ENCODE measurements around the gene TEP1.

Gene TEP1

DNA sequence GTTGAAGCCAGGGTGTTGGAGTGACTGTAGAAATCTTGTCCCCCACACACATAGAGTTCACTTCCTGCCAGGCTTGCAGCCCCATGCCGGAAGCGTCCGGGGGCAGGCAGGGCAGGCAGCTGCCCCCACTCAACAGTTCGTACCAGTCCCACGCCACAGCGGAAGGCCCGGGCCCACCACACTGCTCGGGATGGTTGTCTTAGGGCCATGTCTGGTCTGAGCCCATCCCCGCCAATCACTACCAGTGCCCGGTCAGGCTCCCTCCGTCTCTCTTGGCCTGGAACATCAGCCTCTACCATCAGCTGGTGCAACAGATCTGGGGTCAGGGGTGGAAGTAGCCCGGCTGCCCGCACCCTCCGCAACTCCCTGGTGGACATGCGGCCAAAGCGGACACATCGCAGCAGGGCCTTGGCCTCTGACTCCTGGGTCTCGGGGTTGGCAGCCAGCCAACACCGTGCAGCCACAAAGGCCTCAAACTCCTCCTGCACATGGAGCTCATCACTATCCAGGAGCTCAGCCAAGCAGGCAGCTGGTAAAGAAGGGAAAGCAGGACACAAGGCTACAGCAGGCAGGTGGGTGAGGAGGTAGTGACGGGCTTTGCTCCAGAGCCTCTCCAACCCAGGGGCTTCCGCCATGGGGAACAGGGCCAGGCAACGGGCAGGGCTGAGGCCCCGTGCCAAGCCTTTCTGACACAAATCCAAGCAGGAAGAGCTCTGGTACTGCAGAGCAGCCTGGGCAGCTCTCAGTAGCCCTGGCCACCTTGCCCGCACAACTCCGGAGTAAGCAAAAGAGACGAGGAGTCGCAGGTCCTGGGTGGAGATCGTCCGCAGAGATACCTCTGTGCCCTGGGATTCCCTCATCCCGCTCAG is 16.7 kb upstream of the TEP1 start:
- peak; percentile 32 for DNase-seq

DNA sequence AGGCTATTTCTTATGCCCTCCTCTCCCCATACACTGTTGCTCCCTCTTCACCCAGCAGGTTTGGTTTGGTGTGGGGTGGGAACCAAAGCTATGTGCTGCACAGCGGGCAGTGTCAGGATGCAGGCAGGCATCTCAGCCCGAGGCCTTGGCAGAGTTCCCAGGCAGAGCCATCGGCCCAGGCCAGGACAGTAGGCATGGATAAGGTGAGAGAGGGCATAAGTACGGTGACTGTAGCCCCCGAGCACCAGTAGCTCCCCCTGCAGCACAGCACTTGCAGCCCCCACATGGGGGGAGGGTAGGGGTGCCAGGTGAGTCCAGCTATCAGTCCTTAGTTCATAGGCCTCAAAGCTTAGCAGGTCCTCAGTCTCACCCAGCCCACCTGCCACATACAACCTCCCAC is 15.5 kb upstream of the TEP1 start:
- peak; percentile 55 for DNase-seq

DNA sequence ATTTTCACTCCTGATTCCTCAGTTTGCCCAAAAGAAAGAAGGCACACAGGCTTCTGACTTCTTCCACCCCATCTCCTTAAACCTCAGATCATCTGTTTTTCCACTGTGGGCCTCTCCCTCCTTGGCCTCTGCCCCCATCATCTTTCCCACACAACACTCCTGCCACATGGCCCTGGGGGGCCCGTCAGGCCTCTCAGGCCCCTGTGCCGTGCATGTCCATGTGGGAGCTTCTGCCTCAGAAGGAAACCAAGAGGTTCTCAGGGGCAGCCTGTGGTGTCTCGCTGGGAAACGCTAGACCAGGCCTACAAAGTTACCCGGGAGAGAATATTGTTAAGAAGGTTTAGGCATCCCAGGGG is 14.7 kb upstream of the TEP1 start:
- peak; percentile 66 for DNase-seq

DNA sequence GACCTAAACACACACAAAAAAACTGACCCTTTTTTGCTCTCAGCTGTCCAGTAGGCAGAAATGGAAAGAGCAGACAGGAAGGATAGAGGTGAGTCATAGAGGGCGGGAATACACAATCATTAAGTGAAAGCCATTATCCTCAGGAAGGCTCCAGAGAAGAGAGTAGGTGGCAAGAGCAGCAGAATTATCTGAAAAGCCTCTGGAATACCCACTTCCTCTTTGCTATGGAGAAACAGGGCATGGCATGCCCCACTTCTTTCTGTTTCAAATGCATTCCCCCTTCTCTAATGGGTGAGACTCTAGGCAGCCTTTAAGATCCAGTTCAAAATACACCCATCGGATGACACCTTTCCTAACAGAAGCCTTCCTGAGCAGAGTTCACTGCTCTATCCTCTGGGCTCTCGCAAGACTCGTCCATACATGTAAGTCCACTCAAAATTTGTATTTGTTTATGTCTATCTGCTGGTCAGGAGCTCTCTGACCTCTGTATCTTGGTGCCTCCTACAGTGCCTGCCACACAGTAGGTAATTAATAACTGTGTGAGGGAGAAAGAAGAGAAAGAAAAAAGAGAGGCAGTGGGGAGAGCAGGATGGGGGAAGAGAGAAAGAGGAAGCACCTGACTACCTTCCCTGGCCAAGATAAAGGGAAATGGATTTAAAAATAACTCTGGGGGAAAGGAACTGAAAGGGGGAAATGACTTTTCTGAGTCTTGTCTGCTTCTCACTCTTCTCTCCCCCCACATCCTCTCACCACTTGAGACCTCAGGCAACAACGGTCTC is 14.1 kb upstream of the TEP1 start:
- peak; percentile 79 for DNase-seq

- no peak for DNase-seq
These were observed 11.6 kb upstream of the TEP1 start for GRCh38 chr14:20424851-20425250.

- no peak for DNase-seq
These were observed 9.6 kb upstream of the TEP1 start for GRCh38 chr14:20422886-20423285.

GRCh38 chr14:20421267-20421666 is 8.0 kb upstream of the TEP1 start:
- no peak for DNase-seq

DNA sequence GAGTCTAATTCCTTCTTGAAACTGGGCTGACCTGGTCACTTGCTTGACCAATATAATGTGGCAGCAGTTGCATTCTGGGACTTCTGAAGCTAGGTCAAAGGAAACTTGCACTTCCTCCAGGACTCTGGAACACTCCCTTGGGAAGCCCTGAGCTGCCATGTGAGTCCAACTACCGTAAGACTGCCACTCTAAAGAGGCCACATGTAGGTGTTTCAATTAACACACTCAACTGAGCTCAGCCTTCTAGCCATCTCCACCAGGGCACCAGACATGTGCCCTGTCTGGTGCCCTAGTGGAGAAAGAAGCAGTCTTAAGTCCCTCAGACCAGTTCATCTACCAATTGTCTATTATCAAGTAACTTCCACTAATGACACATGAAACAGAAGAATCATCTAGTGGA is 6.1 kb upstream of the TEP1 start:
- no peak for DNase-seq

DNA sequence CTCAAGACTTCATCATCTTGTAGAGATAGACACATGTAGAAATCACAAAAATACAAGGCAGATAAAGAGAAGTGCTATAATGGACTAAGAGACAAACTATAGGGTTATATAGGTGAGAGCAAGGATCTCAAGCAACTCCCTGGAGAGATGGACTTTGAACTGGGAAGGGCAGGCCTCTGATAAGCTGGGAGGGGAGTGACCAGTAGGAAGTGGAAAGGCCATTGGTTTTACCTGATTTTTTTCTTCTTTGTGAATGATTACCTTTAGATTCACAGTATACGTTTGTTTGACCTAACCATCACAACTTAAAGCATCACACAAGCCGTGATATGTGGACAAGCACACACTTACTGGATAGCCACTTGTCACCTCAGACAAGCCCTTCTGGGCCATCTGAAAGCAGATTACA is 5.2 kb upstream of the TEP1 start:
- no peak for DNase-seq

DNA sequence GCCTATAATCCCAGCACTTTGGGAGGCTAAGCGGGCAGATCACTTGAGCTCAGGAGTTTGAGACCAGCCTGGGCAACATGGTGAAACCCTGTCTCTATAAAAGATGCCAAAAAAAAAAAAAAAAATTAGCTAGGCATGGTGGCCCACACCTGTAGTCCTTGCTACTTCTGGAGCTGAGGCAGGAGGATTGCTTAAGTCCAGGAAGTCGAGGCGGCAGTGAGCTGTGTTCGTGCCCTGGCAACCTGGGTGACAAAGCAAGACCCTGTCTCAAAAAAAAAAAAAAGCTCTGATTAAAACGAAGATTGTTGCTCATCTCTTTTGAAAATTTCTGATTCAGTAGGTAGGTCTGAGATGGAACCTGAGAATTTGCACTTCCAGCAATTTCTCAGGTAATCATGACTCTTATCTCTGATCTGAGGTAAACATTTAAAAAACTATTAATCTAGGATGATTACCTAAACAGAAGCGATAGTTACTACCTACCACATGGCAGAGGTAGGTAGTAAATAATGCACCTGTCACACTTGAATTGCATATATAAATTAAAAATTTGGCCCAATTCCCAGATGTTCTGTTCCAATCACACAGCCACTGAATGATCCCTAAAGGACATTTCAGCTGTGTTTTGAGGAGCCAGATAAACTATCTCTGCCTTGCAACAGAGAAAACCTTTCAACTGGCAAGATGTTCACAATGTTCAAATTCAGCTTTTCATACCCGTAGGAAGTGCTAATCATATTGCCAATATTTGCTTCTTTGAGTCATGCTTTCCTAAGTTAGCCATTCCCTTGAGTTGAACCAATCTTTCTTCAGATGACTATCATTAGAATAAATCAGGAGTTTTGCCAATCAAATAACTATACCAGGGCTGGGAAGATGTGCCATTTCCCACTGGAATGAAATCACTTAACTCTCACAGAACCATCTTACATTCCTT is 4.2 kb upstream of the TEP1 start:
- no peak for DNase-seq

- no peak for DNase-seq
These were observed 2.9 kb upstream of the TEP1 start for GRCh38 chr14:20416223-20416622.

DNA sequence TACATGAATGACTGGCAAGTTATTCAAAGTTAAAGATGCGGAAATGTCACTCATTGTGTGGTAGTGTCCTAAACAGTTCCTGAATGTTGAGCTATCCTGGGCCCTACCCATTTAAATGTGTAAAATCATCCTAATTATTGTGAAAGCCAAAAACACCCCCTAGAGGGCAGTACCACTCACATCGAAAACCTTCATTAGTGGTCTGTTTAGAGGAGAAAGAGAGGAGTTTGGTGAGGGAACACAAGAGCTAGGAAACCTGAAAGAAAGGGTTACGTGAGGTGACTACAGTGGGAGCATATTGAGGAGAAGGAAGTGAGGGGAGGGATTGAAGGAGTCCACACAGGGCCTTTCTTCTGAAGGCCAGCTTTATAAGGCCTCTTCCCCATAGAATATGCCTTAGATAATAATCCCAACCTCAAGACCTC is 2.5 kb upstream of the TEP1 start:
- peak; percentile 61 for DNase-seq

GRCh38 chr14:20413744-20414082 is 412 bp upstream of the TEP1 start:
- no peak for DNase-seq

GRCh38 chr14:20412411-20412810 is 890 bp downstream of the TEP1 start:
- DNase-seq = no peak

DNA sequence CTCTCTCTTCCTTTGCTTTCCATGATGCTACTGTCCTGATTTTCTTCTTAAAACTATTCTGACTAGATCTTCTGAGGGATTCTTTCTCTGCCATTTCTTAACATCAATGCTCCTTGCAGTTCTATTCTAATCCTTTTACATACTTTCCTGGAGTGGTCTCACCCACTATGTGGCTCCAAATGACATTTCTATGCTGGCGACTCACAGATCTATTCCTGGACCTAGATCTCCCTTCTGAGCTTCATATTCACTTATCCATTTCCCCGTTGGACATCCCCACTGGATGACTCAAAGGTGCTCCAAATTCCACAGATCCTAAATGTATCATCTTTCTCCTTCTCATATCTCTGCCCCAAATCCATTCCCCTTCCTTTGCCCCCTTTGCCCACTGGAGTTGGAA is 4.1 kb downstream of the TEP1 start:
- no peak for DNase-seq

DNA sequence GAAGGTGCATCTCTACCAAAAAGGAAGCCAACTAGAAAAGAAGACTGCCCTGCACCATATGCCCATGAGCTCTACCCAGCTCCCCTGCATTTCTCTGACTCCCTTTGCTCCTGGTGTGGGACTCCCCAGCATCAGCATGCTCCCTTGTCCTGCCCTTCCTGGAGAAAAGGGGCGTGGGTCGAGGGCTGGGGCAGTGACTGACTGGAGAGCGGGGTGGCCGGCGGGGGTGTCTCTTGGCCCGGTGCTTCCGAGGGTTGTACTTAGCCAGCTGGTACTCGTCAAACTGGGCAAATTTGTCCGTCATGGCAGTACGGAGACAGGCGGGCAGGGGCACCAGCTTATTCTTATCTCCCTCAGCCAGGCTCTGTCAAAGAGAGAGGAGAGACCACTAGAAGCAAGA is 9.8 kb downstream of the TEP1 start:
- DNase-seq = no peak

GRCh38 chr14:20400965-20401593 is 12.2 kb downstream of the TEP1 start:
- no peak for DNase-seq

- no peak for DNase-seq
These were observed 12.7 kb downstream of the TEP1 start for GRCh38 chr14:20400589-20400964.

DNA sequence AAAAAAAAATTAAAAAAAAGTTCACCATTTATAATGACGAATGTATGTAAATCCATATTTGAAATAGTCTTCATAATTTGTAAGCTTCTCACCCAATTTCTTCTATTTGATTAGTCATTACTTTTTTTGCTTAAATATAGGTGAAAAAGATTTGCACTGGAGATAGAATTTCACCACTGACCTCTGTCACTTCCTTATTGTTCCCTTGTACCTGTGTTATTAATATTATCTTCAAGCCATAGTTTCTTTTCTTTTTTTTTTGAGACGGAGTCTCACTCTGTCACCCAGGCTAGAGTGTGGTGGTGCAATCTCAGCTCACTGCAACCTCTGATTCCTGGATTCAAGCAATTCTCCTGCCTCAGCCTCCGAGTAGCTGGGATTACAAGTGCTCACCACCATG is 15.8 kb downstream of the TEP1 start:
- no peak for DNase-seq

DNA sequence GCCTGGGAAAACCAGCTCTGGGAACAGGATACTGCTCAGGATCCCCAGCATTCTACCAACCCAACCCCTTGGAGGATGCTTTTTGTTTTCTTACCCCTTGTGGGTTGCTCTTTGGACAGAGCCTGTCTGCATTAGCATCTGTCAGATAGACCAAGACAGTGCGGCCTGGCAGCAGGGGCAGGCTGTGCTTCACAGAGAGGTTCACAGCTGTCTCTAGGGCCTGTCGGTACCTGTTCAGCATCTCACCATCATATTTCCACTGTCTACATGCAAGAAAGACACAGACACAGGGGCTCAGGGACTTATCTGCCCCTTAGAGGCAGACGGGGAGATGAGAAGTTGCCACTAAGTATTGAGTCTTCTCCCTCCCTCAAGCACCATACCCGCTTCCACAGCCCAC is 21.8 kb downstream of the TEP1 start:
- DNase-seq = no peak

GRCh38 chr14:20388159-20388558 is 25.1 kb downstream of the TEP1 start:
- no peak for DNase-seq

- DNase-seq = no peak
These were observed 25.7 kb downstream of the TEP1 start for GRCh38 chr14:20387576-20387975.

- DNase-seq = no peak
These were observed 26.9 kb downstream of the TEP1 start for GRCh38 chr14:20386276-20386855.

Data from KG1 (cell line).